ENCODE measurements around the gene LRRC14B.

- TF ChIP-seq REST (IDR thresholded peaks at IDR 0.05; ENCODE audit: insufficient read depth in 1 of 2, low read depth in 2 of 2, low read length in 1 of 2): no peak
- no peak for TF ChIP-seq CTCF (IDR thresholded peaks at IDR 0.05)
- TF ChIP-seq SIN3A (IDR thresholded peaks at IDR 0.05; ENCODE audit: borderline replicate concordance, insufficient read depth, low read depth, low read length): no peak
These were observed 6.7 kb downstream of the LRRC14B start for GRCh38 chr5:197892-198489.
